GM19099 (cell line): ENCODE data around the gene COL18A1.

Experiments
- POLR2A ChIP-seq: IDR thresholded peaks from 3 replicates; pipeline ENCODE4 v1.6.1; 2011; ENCODE audit warnings: low read depth; ENCODE audit not compliant: insufficient read length; ENCODE audit errors: extremely low read depth

COL18A1 gene

GRCh38 chr21:45420061-45421041 lies 15.4 kb downstream of the COL18A1 start:
- TF ChIP-seq POLR2A: no peak

GRCh38 chr21:45421071-45421845 lies 16.3 kb downstream of the COL18A1 start:
- no peak for TF ChIP-seq POLR2A

- no peak for TF ChIP-seq POLR2A
Measured at GRCh38 chr21:45421846-45422775, 17.1 kb downstream of the COL18A1 start.

- TF ChIP-seq POLR2A: no peak
Measured at GRCh38 chr21:45423201-45423955, 18.4 kb downstream of the COL18A1 start.

- TF ChIP-seq POLR2A: no peak
Measured at GRCh38 chr21:45423968-45424853, 19.2 kb downstream of the COL18A1 start.

GRCh38 chr21:45424854-45425795 lies 20.2 kb downstream of the COL18A1 start:
- TF ChIP-seq POLR2A: no peak

GRCh38 chr21:45427331-45428271 lies 22.6 kb downstream of the COL18A1 start:
- TF ChIP-seq POLR2A: no peak

GRCh38 chr21:45428534-45428933 lies 23.6 kb downstream of the COL18A1 start:
- TF ChIP-seq POLR2A: no peak

- TF ChIP-seq POLR2A: no peak
Measured at GRCh38 chr21:45429221-45430175, 24.5 kb downstream of the COL18A1 start.
